Measurements from ENCODE around the gene BUD23.

Gene BUD23

GRCh38 chr7:73742753-73743641, 59.6 kb downstream of the BUD23 start:
- no peak for DNase-seq (ENCODE audit: low spot score)

GRCh38 chr7:73746378-73746777, 63.0 kb downstream of the BUD23 start:
- no peak for DNase-seq (ENCODE audit: low spot score)

Data from germinal center (tissue), 1 donor.